Jurkat, Clone E6-1 (cell line): Measurements from ENCODE around the gene NXPH1.
A peak's percentile ranks its signal among the peaks of the same experiment; 100 is the strongest.

ENCODE experiments used
- DNase-seq: peaks from one replicate; pipeline ENCODE4 v3.0.0-alpha.2; 2011; ENCODE audit warnings: low read depth, low spot score
- H3K4me3 ChIP-seq: 2 replicates; pipeline ENCODE4 v1.5.1; 2011; ENCODE audit warnings: mild to moderate bottlenecking, low read length, control low read depth, moderate library complexity

NXPH1 gene

GRCh38 chr7:8491106-8491505 lies 57.7 kb downstream of the NXPH1 start:
- DNase-seq, result no peak
- no peak overlapping the region for H3K4me3 ChIP-seq

GRCh38 chr7:8491544-8492489 lies 58.4 kb downstream of the NXPH1 start:
- no peak overlapping the region for H3K4me3 ChIP-seq
- DNase-seq, result no peak

GRCh38 chr7:8499128-8499527 lies 65.7 kb downstream of the NXPH1 start:
- H3K4me3 ChIP-seq, result no peak overlapping the region
- DNase-seq, result no peak

GRCh38 chr7:8500286-8500685 lies 66.9 kb downstream of the NXPH1 start:
- no peak overlapping the region for H3K4me3 ChIP-seq
- no peak for DNase-seq

GRCh38 chr7:8507566-8507965 lies 74.2 kb downstream of the NXPH1 start:
- no peak overlapping the region for H3K4me3 ChIP-seq
- DNase-seq, result no peak

- H3K4me3 ChIP-seq, result no peak overlapping the region
- DNase-seq, result no peak
Observed at GRCh38 chr7:8509621-8510020, 76.2 kb downstream of the NXPH1 start.

GRCh38 chr7:8511855-8512254 lies 78.4 kb downstream of the NXPH1 start:
- no peak for DNase-seq
- no peak overlapping the region for H3K4me3 ChIP-seq

GRCh38 chr7:8514781-8515519 lies 81.5 kb downstream of the NXPH1 start:
- no peak overlapping the region for H3K4me3 ChIP-seq
- DNase-seq, result no peak

- H3K4me3 ChIP-seq, result no peak overlapping the region
- no peak for DNase-seq
Observed at GRCh38 chr7:8515640-8516185, 82.3 kb downstream of the NXPH1 start.

GRCh38 chr7:8516976-8517375 lies 83.6 kb downstream of the NXPH1 start:
- H3K4me3 ChIP-seq, result no peak overlapping the region
- DNase-seq, result no peak

GRCh38 chr7:8528311-8528710 lies 94.9 kb downstream of the NXPH1 start:
- H3K4me3 ChIP-seq, result no peak overlapping the region
- DNase-seq, result no peak

GRCh38 chr7:8531991-8532515 lies 98.6 kb downstream of the NXPH1 start:
- H3K4me3 ChIP-seq, result no peak overlapping the region
- DNase-seq, result no peak

- DNase-seq, result peak; percentile 9
- no peak overlapping the region for H3K4me3 ChIP-seq
Observed at GRCh38 chr7:8536431-8536830, 103.0 kb downstream of the NXPH1 start.

- DNase-seq, result no peak
Observed at GRCh38 chr7:8549046-8549445, 115.6 kb downstream of the NXPH1 start.

GRCh38 chr7:8560501-8560900 lies 127.1 kb downstream of the NXPH1 start:
- H3K4me3 ChIP-seq, result no peak overlapping the region
- no peak for DNase-seq

More at GRCh38 chr7:8549046-8549445, 115.6 kb downstream of the NXPH1 start:
- no peak overlapping the region for H3K4me3 ChIP-seq

GRCh38 chr7:8561449-8561848 lies 128.0 kb downstream of the NXPH1 start:
- no peak overlapping the region for H3K4me3 ChIP-seq
- no peak for DNase-seq

GRCh38 chr7:8564281-8564680 lies 130.9 kb downstream of the NXPH1 start:
- DNase-seq, result no peak
- no peak overlapping the region for H3K4me3 ChIP-seq

- DNase-seq, result no peak
- no peak overlapping the region for H3K4me3 ChIP-seq
Observed at GRCh38 chr7:8566016-8566415, 132.6 kb downstream of the NXPH1 start.

- no peak overlapping the region for H3K4me3 ChIP-seq
- DNase-seq, result no peak
Observed at GRCh38 chr7:8567626-8568025, 134.2 kb downstream of the NXPH1 start.

GRCh38 chr7:8579661-8580194 lies 146.3 kb downstream of the NXPH1 start:
- DNase-seq, result no peak
- H3K4me3 ChIP-seq, result no peak overlapping the region
